Measurements from ENCODE around the gene FBXO47.
A peak's percentile ranks its signal among the peaks of the same experiment; 100 is the strongest.

FBXO47 gene

DNA sequence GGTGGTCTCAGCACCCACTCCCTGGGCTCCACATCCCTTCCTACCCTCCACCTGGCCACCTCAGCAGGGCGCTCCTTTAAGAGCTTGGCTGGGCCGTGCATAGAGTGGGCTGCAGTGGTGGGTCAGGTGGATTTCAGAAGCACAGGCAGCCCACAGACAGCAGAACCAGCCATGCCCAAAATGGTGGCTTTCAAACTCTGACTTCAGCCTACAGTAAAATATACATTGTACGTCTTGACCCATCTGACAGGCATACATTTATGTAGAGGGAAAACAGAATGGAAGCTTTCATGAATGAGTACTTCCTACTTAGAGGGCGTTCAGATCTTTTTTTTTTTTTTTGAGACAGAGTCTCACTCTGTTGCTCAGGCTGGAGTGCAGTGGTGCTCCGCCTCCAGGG, 67.8 kb downstream of the FBXO47 start:
- DNase-seq = no peak

DNA sequence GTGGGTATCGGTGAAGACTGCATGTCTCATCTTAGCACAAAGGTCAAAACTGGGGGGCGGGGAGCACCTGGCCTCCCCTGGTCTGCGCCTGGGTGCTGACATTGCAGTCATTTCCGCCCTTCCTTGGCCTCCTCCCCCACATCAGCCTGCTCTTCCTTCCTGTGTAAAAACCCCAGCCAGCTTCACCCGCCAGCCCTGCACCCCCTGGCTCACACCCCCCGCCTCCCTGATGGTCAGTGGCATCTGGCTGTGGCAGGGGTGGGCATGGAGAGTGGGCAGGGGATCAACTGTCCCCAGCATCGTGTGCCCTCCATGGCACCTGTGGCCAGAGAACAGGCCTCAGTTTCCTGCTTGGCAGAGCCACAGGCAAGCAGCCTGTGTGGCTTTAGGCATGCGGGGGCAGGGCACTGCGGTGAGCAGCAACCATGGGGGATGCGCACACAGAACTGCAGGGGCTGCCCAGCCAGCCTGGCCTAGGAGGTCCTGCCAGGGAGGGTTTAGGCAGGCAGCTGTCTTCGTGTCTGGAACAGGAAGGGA, 68.3 kb downstream of the FBXO47 start:
- peak; percentile 90 for DNase-seq

DNA sequence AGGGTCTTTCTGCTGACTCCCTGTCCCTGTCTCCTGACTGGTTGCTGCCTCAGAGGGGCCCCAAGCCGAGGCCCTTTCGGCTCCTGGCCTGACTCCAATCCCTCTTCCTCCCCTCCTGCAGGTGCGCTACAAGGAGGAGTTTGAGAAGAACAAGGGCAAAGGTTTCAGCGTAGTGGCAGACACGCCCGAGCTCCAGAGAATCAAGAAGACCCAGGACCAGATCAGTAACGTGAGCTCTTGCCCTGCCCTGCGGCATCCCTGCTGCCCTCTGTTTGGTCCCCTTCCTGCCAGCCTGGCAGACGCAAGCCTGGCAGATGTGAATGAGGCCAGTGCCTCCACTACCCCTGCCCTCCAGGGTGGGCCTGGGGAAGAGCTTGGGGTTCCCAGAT, 68.9 kb downstream of the FBXO47 start:
- DNase-seq = peak; percentile 57

DNA sequence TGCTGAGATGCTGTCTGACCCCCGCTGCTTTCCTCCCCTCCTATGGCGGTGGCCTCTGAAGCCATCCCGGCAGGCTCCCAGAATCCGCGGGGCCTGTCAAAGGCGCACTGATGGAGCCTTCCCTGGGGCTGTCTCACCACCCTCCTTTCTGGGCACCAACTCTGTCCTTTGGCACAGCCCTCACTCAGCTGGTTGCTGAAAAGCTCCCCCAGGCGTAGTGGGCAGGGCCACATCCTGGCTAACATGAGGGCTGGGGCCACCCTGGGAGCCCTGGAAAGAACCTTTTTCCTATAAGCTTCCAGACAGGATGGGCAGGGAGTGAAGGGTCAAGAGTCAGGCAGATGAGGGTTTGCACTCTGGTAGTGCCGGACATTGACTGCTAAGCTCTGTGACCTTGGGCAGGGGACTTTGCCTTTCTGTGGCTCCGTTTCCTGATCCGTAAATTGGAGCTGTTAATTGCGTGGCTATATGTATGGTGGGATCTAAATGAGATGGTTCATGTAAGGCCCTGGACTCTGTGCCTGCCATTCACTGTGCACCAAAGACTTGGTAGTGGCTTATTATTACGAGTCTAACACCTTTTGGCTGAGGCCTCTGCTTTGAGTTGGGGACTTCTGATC, 69.4 kb downstream of the FBXO47 start:
- DNase-seq = no peak

DNA sequence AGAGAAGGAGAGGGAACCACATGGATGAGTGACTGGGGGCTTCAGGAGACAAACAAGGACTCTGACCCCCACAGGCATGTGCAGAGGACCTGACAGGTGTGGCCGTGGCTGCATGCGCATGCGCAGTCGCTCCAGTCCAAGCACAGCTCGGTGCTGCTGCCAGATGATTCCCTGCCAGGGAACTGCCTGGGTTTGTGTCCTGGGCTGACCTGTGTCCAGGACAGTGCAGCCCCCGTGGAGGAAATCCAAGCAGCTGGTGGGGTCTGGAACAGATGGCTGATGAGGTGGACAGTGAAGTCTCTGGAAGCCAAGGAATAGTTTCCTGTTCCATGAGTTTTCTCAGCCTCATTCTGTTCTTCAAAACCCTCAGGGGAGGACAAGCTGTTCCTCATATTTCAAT, 70.0 kb downstream of the FBXO47 start:
- no peak for DNase-seq

DNA sequence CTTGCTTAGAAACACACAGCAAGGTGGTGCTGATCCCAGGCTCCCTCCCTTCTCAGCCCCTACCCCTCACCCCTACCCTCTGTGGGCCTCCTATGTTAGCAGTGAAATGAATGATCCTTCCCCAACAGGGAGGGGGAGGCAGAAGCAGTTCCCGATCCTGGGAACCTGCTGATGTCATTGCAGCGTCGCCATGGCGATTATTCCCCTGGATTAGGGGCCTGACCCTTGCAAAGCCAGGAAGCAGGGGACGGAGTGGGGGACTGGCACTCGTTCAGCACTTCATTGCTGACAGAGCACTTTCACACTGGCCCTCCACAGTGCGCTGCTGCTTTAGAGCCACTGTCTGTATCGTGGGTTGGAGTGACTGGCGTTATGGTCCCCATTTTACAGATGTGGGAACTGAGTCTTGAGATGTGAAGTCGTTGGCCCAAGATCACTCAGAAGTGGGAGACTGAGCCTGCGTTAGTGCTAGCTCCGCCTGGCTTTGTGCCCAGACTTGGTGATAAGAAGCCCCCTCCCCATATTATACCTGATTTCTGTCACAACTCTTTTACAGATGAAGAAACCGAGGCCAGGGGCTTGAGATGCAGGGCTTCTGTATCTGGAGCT, 70.8 kb downstream of the FBXO47 start:
- DNase-seq = no peak

DNA sequence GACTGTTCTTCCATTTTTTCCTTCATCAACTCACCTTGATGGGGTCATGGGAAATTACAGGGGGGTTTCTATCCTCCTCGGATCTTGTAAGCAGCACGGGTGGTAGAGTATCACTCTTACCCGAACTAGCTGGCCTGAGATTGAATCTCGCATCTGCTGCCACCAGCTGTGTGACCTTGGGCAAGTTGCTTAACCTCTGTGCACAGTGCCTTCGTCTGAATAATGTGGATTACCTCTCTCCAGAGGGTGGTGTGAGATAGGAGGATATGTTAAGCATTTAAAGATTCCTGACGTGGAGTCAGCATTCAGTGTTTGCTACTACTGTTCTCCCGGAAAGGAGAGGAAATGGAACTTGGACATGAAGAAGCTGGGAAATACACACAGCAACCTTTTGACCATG, 72.9 kb downstream of the FBXO47 start:
- DNase-seq = no peak

DNA sequence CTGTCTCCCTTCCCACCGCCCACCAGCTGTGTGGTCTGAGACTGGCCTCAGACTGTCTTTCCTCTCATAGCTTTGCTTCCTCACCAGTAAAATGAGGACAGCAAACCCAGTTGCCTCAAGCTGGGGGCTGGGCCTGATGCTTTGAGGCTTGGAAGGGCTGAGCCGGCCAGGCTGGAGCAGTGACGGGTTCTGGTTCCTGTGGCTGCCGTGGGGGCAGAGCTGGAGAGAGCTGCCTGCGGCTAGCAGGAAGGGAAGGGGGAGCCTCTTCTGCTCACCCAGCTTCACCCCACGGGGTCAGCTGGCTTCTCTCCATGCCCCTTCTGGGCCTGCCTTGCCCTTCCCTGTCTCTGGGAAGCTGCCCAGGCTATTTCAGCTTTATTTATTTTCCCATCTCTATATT, 73.6 kb downstream of the FBXO47 start:
- peak; percentile 67 for DNase-seq

DNA sequence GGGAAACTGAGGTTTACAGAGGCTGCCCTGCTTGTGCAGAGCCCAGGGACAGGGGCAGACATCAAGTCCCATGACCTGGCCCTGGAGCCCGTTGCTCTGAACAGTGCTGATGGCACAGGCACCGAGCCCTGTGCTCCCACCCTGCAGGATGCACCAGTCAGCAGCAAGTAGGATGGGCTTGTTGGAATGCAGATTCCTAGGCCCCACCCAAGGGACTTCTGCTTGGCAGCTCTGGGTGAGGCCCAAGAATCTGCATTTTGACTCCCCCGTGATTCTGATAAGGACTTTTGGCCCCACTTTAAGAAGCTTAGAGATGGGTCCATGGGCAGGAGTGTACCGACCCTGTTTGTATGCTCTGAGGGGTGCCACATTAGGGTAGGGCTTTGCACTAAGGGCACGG, 74.1 kb downstream of the FBXO47 start:
- no peak for DNase-seq

DNA sequence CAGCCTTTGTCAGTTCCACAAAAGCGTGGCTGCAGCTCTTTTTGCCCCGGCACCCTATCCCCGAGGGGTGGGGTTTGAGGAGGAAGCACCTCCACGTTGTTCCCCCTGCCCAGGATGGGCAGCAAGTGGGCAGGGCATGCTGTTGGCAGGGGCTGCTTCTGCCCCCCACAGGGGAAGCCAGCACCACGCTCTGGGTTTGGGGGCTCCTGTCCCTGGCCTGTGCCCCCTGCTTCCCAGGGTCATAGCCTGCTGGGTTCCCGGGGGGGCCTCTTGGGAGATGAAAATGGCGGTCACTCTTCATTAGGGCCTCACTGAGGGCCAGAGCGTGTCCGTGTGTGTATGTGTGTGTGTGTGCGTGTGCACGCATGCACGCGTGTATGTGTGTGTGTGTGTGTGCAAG, 74.6 kb downstream of the FBXO47 start:
- DNase-seq = no peak

DNA sequence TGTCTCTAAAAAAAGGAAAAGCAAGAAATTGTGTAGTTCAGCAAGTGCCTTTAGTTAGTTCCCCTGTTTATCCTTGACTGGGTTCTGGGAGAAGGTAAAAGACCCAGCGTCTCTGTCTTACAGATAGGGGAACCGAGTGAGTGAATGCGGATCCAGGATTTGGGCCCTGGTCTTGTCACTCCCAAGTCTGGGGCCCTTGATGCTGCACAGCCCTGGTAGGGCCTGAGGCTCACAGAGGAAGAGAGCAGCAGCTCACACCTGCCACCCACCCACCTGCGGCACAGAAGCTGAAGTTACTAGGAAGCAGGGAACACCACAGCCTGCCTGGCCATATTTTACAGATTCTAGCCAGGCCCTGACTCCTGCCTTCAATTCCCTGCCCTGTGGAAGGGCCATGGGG, 75.1 kb downstream of the FBXO47 start:
- no peak for DNase-seq

DNA sequence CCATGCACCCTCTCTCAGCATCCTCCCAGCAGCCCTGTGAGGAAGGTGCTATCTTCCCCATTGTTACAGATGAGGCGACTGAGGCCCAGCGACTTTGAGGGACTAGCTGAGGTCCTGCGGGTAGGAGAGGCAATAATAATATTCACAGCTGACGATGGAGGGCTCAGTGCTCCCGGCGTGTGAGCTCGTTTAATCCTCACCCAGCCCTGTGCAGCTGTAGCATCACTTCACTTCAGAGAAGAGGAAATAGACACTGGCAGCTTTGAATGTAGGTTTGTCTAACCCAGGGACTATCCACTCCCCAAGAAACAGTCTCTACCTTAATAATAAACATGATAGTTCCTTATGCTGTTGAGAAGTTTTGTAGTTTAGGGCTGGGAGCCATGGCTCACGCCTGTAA, 75.8 kb downstream of the FBXO47 start:
- DNase-seq = no peak

DNA sequence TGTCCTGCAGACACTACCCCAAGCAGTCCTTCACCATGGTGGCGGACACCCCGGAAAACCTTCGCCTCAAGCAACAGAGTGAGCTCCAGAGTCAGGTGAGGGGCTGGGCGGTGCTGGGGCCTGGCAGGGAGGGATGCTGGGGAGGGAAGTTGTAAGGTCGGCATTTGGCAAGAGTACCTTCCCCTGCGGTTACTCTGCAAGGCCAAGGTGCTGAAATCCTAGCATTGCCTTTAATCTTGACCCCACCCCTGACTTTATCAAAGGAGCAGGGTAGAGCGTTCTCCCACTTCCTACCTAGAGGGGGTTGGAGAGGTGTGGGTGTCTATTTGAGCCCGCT, 76.8 kb downstream of the FBXO47 start:
- DNase-seq = no peak

DNA sequence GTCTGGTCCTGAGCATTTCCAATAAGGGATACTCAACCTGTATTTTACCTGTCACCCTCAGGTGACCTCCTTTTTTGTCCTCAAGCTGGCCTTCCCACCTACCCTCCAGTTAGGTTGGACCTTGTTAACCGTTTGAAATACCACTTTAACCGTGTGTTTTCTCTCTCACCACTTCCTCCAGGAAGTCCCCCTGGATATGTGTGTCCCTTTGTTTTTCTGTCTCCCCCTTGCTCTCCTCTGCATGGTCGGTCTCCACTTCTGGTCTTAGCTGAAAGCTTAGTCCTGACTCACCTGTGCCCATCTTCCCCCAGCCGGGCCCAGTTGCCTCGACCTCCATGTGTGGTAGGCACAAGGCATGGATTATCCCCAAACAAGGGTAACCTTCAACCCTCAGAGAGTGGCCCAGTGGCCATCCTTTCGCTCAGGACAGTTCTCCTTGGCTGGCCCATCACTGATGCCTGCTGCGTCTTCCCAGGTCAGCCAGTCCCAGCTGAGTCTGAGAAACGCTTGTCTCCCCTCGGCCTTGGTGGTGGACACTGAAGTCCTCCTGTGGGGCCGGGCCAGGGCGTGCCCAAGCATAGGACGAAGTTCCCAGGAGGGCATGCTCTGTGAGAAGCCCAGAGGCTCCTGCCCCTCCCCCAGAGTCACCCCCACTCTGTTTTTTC, 77.3 kb downstream of the FBXO47 start:
- no peak for DNase-seq

DNA sequence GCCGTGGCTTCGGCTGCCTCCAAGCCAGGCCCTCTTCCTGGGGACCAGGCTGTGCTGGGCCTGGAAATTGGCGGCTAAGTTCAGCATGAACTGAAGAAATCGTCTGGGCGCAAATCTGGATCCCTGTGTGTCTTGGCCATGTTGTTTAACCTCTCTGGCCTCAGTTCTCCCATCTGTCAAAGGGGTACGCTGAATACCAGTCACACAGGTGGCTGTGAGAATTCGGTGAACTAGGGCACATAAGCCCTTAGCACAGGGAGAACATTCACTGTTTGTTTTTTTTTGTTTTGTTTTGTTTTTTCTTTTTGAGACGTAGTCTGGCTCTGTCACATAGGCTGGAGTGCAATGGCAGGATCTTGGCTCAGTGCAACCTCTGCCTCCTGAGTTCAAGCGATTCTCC, 78.4 kb downstream of the FBXO47 start:
- DNase-seq = no peak

DNA sequence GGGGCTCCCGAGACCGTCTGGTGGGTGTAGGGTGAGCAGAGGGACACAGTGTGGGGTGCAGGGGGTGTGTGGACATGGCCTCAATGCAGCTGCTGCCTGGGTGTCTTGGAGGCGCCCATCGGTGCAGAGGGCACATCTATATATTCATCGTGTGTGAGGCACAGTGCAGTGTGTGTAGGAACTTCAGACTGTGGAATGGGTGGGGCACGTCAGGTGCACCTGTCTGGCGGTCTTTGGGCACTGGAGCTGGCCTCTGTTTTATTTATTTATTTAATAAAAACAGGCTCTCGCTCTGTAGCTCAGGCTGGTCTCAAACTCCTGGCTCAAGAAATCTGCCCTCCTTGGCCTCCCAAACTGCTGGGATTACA, 80.6 kb downstream of the FBXO47 start:
- DNase-seq = no peak

Measured in stimulated activated CD8-positive, alpha-beta memory T cell treated with anti-CD3 and anti-CD28 coated beads, Interleukin-4, amount 100 ng/mL, for 48 hours (primary cell).